ENCODE results near the gene OR13C4.
"Not testable (repeated sequence)": the region's sequence is repeated elsewhere in the genome, so short reads cannot be mapped to it uniquely, and the experiment has no call there.

The OR13C4 gene

DNA sequence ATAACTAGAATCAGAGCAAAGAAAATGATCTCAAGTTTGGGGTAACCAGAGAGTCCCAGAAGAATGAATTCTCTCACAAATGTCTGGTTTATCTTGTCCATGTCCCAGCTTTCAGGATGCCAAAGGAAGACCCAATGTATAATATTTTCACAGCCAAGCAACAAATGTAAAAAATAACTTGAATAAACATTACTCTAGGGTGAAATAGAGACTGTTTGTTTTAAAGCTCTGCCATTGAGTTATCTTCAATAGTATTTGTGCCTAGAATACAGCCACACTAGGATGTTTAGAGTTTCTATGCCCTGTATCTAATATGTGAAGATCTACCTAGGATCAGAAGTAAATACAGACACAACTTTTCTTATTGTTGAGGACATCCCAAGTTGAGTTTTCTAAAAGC lies at the start of gene OR13C4:
OR13C4 (minus strand) TSS at position 101 of the 400 bp plus-strand sequence; CDS start at position 101, 0 bp downstream.
- Mint-ChIP-seq H3K27ac (no peak within 1 kb of the TSS), H3K36me3 (no peaks in the 10 kb centered on the region), H3K4me3 (no peak within 1 kb of the TSS), H3K4me1 (no peaks in the 10 kb centered on the region), H3K9me3 (no peaks in the 10 kb centered on the region), H3K27me3 (no peaks in the 10 kb centered on the region)
- CTCF ChIA-PET: no interaction called here
- no peak for DNase-seq

DNA sequence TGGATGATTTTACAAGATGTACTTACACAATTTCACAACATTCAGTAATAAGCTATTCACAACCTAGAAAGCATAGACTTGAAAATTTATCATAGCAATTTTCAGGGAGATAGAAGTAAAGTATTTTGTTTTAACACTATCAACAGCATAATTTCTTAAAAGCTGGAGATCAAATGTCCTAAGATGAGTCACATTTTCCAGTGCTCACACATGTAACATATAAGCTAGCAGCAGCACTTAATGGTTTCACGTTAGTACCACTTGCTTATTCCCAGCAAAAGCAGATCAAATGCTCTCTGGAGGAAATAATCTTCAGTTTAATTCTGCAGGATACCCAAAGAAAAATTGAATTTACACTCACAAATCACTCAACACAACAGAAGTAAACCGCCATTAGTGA lies 48.4 kb upstream of the OR13C4 start:
- no peak overlapping the region for H3K27ac Mint-ChIP-seq
- H3K4me1 Mint-ChIP-seq: no peaks in the 10 kb centered on the region
- CTCF ChIA-PET: no interaction called here
- H3K4me3 Mint-ChIP-seq: no peak overlapping the region
- no peaks in the 10 kb centered on the region for H3K27me3 Mint-ChIP-seq
- no peaks in the 10 kb centered on the region for H3K36me3 Mint-ChIP-seq
- peaks cover 2% of the 10 kb centered on the region for H3K9me3 Mint-ChIP-seq
- no peak for DNase-seq

DNA sequence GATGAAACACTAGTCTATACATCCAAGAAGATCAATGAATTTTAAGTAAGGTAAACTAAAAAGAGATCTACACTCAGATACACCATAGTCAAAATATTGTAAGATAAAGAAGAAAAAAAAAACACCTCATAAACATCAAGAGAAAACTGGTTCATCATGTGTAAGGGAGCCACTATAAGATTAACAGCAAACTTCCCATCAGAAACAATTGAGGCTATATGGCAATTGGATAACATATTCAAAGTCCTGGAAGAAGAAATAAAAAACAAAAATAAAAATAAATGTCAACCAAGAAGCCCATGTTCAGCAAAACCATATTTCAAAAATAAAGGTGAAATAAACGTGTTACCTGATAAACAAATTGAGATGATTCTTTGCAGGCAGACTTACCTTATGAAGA lies 45.6 kb upstream of the OR13C4 start:
- Mint-ChIP-seq H3K4me1 (no peaks in the 10 kb centered on the region), H3K27me3 (no peaks in the 10 kb centered on the region), H3K4me3 (no peak overlapping the region), H3K27ac (no peak overlapping the region), H3K9me3 (peaks cover 2% of the 10 kb centered on the region), H3K36me3 (no peaks in the 10 kb centered on the region)
- CTCF ChIA-PET: no interaction called here
- no peak for DNase-seq

DNA sequence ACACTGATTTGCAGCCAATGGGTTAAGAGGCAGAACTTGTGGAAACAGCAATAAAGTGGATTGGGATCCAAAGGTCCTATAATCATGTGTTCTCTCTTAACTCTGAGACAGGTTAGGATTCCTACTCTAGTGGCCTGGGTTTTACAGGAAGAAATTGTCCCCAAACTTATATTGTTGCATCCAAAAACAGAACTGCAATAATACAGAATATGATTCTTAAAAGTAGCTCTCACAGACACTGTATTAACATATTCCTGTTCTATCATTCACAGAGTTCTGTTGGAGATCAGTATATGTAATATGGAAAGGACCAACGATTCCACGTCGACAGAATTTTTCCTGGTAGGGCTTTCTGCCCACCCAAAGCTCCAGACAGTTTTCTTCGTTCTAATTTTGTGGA lies 41.9 kb upstream of the OR13C4 start, which contains the start of gene OR13C8:
OR13C8 (plus strand) TSS at position 301 of the 400 bp plus-strand sequence; CDS start at position 301, 0 bp downstream.
- Mint-ChIP-seq H3K36me3 (no peaks in the 10 kb centered on the region), H3K9me3 (peaks cover 2% of the 10 kb centered on the region), H3K27ac (no peak within 1 kb of the TSS), H3K4me1 (no peaks in the 10 kb centered on the region), H3K27me3 (no peaks in the 10 kb centered on the region), H3K4me3 (no peak within 1 kb of the TSS)
- no peak for DNase-seq
- CTCF ChIA-PET: no interaction called here

DNA sequence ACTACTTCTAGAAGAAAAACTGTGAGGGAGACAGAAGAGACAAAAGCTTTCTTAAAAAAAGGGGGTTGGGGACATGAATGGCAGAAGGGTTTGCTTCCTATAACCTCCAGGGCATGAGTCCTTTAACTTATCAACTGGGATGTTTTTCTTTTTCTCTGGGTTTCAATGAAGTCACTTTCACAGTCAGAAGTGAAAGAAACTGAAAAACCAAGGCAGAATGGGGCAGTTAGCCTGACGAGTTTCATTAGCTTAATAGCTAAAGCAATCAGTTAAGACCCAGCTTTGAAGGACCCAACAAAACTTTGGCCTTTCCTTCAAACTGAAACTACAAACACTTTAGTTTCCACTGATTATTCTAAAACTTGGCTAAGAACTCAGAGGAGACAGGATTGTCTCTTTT lies 37.3 kb upstream of the OR13C4 start:
- no peak for DNase-seq
- H3K36me3 Mint-ChIP-seq: no peaks in the 10 kb centered on the region
- no peaks in the 10 kb centered on the region for H3K9me3 Mint-ChIP-seq

DNA sequence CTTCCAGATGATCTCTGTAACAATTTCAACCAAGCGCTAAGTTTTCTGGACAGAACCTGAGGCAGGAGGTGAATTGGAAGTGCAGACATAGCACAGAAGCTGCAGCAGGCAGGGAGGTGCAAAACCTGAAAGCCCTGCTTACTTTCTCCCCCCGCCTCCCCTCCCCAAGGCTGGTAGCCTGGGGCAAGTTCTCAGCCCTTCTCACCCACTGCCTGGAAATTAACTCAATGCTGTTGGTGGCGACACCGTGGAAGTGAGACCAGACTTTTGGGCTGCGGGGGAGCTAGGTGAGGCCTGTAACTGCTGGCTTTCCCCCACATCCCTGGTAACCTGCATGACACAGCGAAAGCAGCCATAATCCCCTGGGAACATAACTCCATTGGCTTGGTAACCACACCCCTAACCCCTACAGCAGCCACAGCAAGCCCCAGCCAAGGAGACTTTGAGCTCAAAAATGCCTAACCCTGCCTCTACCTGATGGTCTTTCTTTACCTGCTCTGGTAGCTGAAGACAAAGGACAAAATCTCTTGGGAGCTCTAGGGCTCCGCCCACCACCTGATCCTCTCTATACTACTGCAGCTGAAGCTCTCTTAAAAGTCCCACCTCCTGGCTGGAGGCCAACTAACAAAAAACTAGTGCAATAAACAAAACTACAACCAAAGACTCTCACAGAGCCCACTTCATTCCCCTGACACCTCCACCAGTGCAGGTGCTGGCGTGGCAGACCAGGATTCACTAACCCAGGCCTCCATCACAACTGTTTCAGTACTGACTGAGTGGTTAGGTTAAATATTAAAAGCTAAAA lies 30.0 kb upstream of the OR13C4 start:
- H3K27me3 Mint-ChIP-seq: no peaks in the 10 kb centered on the region
- no peak overlapping the region for H3K27ac Mint-ChIP-seq
- CTCF ChIA-PET: no interaction called here
- no peak overlapping the region for H3K4me3 Mint-ChIP-seq
- no peaks in the 10 kb centered on the region for H3K36me3 Mint-ChIP-seq
- H3K9me3 Mint-ChIP-seq: peaks cover 6% of the 10 kb centered on the region
- DNase-seq: no peak
- H3K4me1 Mint-ChIP-seq: no peaks in the 10 kb centered on the region

More for the DNA sequence above, 37.3 kb upstream of the OR13C4 start:
- Mint-ChIP-seq H3K4me1 (no peaks in the 10 kb centered on the region), H3K4me3 (no peak overlapping the region), H3K27ac (no peak overlapping the region), H3K27me3 (no peaks in the 10 kb centered on the region)
- CTCF ChIA-PET: no interaction called here

DNA sequence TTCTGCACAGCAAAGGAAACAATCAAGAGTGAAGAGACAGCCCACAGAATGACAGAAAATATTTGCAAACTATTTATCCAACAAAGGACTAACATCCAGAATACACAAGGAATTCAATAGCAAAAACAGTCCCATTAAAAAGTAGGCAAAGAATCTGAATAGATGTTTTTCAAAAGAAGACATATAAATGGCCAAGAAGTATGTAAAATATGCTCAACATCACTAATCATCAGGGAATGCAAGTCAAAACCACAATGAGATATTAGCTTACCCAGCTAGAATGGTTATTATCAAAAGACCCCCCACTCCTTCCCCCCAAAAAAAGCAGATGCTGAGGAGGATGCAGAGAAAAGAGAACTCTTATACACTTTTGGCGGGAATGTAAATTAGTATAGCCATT lies 28.5 kb upstream of the OR13C4 start:
- no peak for DNase-seq
- Mint-ChIP-seq H3K4me3 (no peak overlapping the region), H3K4me1 (no peaks in the 10 kb centered on the region), H3K36me3 (no peaks in the 10 kb centered on the region), H3K9me3 (peaks cover 6% of the 10 kb centered on the region), H3K27ac (no peak overlapping the region), H3K27me3 (no peaks in the 10 kb centered on the region)
- CTCF ChIA-PET: no interaction called here

DNA sequence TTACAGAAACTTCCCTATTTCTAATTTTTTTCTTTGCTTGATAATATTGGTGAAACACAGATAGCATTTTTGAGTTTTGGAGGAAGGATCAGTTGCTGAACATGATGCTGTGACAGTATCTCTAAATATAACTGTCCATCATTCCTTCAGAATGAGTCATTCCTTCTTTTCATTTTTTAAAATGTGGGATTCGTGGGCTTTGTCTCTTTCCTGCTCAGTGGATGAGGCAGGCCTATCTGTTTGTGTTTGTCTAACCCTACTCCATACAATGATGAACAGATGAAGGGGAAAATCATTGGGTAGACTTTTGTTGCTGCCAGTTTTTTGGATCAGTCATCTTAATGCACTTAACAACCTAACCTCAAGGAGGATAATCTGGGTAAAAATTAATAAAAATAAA lies 26.3 kb upstream of the OR13C4 start:
- DNase-seq: no peak
- peaks cover 3% of the 10 kb centered on the region for H3K9me3 Mint-ChIP-seq

DNA sequence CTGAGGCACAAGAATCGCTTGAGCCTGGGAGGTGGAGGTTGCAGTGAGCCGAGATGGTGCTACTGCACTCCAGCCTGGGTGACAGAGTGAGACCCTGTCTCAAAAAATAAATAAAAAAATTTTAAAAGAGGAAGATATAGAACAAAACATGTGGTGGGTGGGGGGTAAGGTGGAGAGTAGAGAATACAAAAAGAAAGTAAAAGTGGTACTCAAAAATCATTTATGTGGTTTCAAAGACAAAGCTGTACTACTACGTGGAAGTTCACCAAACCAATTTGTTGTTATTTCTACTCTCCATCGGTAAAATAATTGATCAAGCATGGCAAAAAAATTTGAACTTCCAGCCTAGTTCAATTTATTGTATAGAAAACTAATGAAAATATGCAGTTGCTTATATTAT lies 17.6 kb upstream of the OR13C4 start:
- no peaks in the 10 kb centered on the region for H3K36me3 Mint-ChIP-seq
- H3K4me1 Mint-ChIP-seq: no peaks in the 10 kb centered on the region
- CTCF ChIA-PET: interaction anchor here (1.7 kb wide), 1 partner anchor 47 kb away, joined by 4 read pairs; no protein-coding TSS in a partner anchor
- no peak overlapping the region for H3K27ac Mint-ChIP-seq
- no peaks in the 10 kb centered on the region for H3K9me3 Mint-ChIP-seq
- H3K4me3 Mint-ChIP-seq: no peak overlapping the region
- DNase-seq: no peak
- H3K27me3 Mint-ChIP-seq: no peaks in the 10 kb centered on the region

More for the DNA sequence above, 26.3 kb upstream of the OR13C4 start:
- Mint-ChIP-seq H3K36me3 (no peaks in the 10 kb centered on the region), H3K27me3 (no peaks in the 10 kb centered on the region), H3K4me3 (no peak overlapping the region), H3K4me1 (no peaks in the 10 kb centered on the region), H3K27ac (no peak overlapping the region)
- CTCF ChIA-PET: no interaction called here

DNA sequence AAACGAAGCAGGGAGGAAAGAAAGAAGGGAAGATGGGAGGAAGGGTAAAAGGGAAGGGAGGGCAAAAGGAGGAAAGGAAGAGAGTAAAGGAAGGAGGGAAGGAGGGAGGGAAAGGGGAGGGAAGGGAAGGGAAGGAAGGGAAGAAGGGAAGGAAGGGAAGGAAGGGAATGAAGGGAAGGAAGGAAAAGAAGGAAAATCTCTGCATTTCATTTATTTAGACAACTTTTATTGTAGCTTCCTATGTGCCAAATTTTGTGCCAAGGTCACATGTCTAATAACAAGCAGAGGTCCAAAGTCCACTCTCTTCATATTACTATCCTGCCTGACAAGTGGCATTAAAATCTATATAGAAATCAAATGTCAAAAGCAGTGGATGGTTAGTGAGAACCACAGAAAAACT lies 12.3 kb upstream of the OR13C4 start:
- no peaks in the 10 kb centered on the region for H3K36me3 Mint-ChIP-seq
- CTCF ChIA-PET: no interaction called here
- H3K27me3 Mint-ChIP-seq: no peaks in the 10 kb centered on the region
- H3K4me3 Mint-ChIP-seq: no peak overlapping the region
- H3K4me1 Mint-ChIP-seq: no peaks in the 10 kb centered on the region
- DNase-seq: no peak
- no peaks in the 10 kb centered on the region for H3K9me3 Mint-ChIP-seq
- no peak overlapping the region for H3K27ac Mint-ChIP-seq

DNA sequence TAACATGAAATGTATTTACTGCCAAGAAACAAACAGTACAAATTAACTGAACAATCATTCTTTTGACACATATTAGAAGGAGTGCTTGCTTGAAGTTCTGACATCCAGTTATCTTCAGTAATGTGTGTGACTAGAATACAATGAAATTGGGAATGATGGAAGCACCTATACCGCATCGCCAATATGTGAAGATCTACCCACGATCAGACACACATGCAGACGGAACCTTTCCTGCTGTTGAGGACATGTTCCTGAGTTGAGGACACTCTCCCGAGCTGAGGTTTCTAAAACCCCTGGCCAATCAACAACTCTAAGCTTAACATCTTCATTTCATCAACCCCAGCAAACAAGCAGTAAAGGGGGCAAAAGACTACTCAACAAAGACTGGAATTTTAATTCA lies 9.7 kb upstream of the OR13C4 start, which contains the start of gene OR13C3:
OR13C3 (minus strand) TSS at position 101 of the 400 bp plus-strand sequence. CDS start 133 bp downstream, outside the sequence.
- DNase-seq: no peak
- Mint-ChIP-seq H3K9me3 (no peaks in the 10 kb centered on the region), H3K27me3 (no peaks in the 10 kb centered on the region), H3K4me1 (no peaks in the 10 kb centered on the region), H3K36me3 (no peaks in the 10 kb centered on the region), H3K4me3 (no peak within 1 kb of the TSS), H3K27ac (no peak within 1 kb of the TSS)
- CTCF ChIA-PET: no interaction called here

DNA sequence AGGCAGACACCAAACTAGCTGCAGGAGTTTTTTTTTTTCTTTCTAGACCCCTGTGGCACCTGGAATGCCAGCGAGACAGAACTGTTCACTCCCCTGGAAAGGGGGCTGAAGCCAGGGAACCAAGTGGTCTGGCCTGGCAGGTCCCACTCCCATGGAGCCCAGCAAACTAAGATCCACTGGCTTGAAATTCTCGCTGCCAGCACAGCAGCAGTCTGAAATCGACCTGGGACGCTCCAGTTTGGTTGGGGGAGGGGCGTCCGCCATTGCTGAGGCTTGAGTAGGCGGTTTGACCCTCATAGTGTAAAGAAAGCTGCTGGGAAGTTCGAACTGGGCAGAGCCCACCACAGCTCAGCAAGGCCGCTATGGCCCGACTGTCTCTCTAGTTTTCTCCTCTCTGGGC lies 6.8 kb downstream of the OR13C4 start:
- H3K27ac Mint-ChIP-seq, H3K36me3 Mint-ChIP-seq, H3K9me3 Mint-ChIP-seq, DNase-seq, H3K27me3 Mint-ChIP-seq, H3K4me3 Mint-ChIP-seq, CTCF ChIA-PET, H3K4me1 Mint-ChIP-seq: not testable (repeated sequence)

DNA sequence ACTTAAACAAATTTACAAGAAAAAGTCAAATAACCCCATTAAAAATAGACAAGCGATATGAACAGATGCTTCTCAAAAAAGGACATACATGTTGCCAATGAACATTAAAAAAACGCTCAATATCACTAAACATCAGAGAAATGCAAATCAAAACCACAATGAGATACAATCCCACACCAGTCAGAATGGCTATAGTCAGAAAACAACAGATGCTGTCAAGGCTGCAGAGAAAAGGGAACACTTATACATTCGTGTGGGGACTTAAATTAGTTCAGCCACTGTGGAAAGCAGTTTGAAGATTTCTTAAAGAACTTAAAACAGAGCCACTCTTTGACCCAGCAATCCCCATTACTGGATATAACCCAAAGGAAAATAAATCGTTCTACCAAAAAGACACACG lies 12.1 kb downstream of the OR13C4 start:
- CTCF ChIA-PET: no interaction called here
- Mint-ChIP-seq H3K9me3 (no peaks in the 10 kb centered on the region), H3K27me3 (no peaks in the 10 kb centered on the region), H3K4me3 (no peak overlapping the region), H3K27ac (no peak overlapping the region), H3K4me1 (no peaks in the 10 kb centered on the region), H3K36me3 (no peaks in the 10 kb centered on the region)
- DNase-seq: no peak

DNA sequence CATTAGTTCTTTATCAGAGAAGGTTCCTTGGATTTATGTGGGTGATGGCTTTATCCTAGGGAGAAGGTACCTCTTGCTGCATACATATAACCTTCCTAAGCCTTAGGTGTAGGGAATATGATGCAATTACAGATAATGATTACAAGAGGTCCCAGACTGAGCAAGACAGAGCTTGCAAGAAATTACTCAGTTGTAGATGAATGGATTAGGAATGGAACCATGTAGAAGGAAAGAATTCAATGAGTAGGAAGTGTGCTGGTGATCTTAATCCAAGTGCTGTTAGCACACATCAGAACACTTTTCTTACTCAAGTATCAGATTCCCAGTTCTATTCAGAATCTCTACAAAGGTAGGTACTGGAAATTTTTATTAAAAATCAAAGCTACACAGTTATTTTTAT lies 20.4 kb downstream of the OR13C4 start:
- DNase-seq: no peak
- CTCF ChIA-PET: no interaction called here
- no peaks in the 10 kb centered on the region for H3K36me3 Mint-ChIP-seq
- no peaks in the 10 kb centered on the region for H3K27me3 Mint-ChIP-seq
- H3K4me1 Mint-ChIP-seq: no peaks in the 10 kb centered on the region
- H3K27ac Mint-ChIP-seq: no peak overlapping the region
- no peak overlapping the region for H3K4me3 Mint-ChIP-seq
- no peaks in the 10 kb centered on the region for H3K9me3 Mint-ChIP-seq

DNA sequence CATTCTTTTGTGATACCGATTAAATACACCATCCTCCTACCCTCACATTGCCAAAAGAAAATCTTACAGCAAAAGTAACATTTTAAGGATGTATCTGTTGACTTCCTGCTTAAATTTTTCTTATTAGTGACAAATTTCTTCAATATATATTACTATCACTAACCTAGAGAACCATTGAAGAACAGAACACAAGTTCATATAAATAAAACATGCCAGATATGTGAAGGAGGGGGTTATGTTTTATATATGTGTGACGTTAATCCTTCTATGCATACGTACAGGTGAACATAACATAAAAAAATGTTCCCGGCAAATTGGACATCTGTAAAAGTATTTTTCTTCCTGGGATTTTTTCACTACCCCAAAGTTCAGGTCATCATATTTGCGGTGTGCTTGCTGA lies 23.0 kb downstream of the OR13C4 start, which contains the start of gene OR13F1:
OR13F1 (plus strand) TSS at position 301 of the 400 bp plus-strand sequence; CDS start at position 301, 0 bp downstream.
- Mint-ChIP-seq H3K27me3 (no peaks in the 10 kb centered on the region), H3K4me3 (no peak within 1 kb of the TSS), H3K36me3 (no peaks in the 10 kb centered on the region), H3K27ac (no peak within 1 kb of the TSS), H3K4me1 (no peaks in the 10 kb centered on the region), H3K9me3 (no peaks in the 10 kb centered on the region)
- DNase-seq: no peak
- CTCF ChIA-PET: no interaction called here

Measured in activated naive CD4-positive, alpha-beta T cell treated with anti-CD3 and anti-CD28 coated beads, Interleukin-2, amount 10 ng/mL, durations not matched to agents 7 days and 5 days (primary cell).